Measurements from ENCODE around the gene SZT2. TPM values are rescaled to one million over a fixed set of nuclear protein-coding genes. Genes with fewer than 3 reads are reported as not detected.
A peak's percentile ranks its signal among the peaks of the same experiment; 100 is the strongest.

SZT2 gene
- total and polyA plus RNA-seq, 4 experiments from 2014 or later = 0.69 to 153 (median 72.1) TPM

- no peak for DNase-seq
- Mint-ChIP-seq H3K27me3 (no peaks in the 10 kb centered on the region), H3K4me1 (peaks cover 12 to 26% (median 18%) of the 10 kb centered on the region in 4 donors), H3K27ac (no peak overlapping the region), H3K36me3 (peaks cover 0 to 9% of the 10 kb centered on the region in 2 donors), H3K9me3 (no peaks in the 10 kb centered on the region), H3K4me3 (no peak overlapping the region)
- ChIA-PET POLR2A (ENCODE audit: partially characterized antibody) (interaction anchor here (0.9 kb wide), 1 partner anchor 41 kb away, joined by 3 read pairs; no protein-coding TSS in a partner anchor), CTCF (ENCODE audit: partially characterized antibody) (interaction anchor here (0.8 kb wide), 2 partner anchors 15 to 147 kb away, joined by 3 to 4 read pairs; partner anchors contain the start of gene CDC20)
- Histone ChIP-seq H3K4me3 (ENCODE audit: low read length in 2 of 2) (no peak overlapping the region), H3K4me1 (ENCODE audit: insufficient read depth, low read length) (peaks cover 7% of the 10 kb centered on the region), H3K9me3 (ENCODE audit: control insufficient read depth in 1 of 2, low read length in 2 of 2) (no peaks in the 10 kb centered on the region), H3K36me3 (ENCODE audit: insufficient read depth, low read length) (no peaks in the 10 kb centered on the region), H3K27me3 (ENCODE audit: insufficient read depth, low read length) (no peaks in the 10 kb centered on the region), H3K27ac (ENCODE audit: low read depth, low read length) (no peak overlapping the region)
- intact Hi-C loops (cut with micrococcal nuclease) = no loop called here
Measured at GRCh38 chr1:43373066-43373940, 16.4 kb upstream of the SZT2 start.

- H3K9me3 ChIP-seq (ENCODE audit: control insufficient read depth in 1 of 2, low read length in 2 of 2) = no peaks in the 10 kb centered on the region
- H3K4me3 Mint-ChIP-seq = no peak overlapping the region
- H3K36me3 Mint-ChIP-seq = peaks cover 0 to 25% of the 10 kb centered on the region in 2 donors
- H3K27me3 ChIP-seq (ENCODE audit: insufficient read depth, low read length) = no peaks in the 10 kb centered on the region
- no peaks in the 10 kb centered on the region for H3K27me3 Mint-ChIP-seq
- peaks cover 0 to 8% (median 4%) of the 10 kb centered on the region in 4 donors for H3K4me1 Mint-ChIP-seq
- H3K36me3 ChIP-seq (ENCODE audit: insufficient read depth, low read length) = no peaks in the 10 kb centered on the region
- no peak overlapping the region for H3K4me3 ChIP-seq (ENCODE audit: low read length in 2 of 2)
- peak overlapping the region in 4 of 7 donors; percentile 4 to 32 (median 17) for H3K27ac Mint-ChIP-seq
- DNase-seq = no peak
- POLR2A ChIA-PET (ENCODE audit: partially characterized antibody) = interaction anchor here (0.7 to 3.4 kb wide), 6 partner anchors 8 to 16 kb away, joined by 3 to 17 read pairs (median 4); partner anchors contain the start of genes ELOVL1, MED8 and SZT2
- CTCF ChIA-PET (ENCODE audit: partially characterized antibody) = no interaction called here
- no peaks in the 10 kb centered on the region for H3K9me3 Mint-ChIP-seq
- H3K27ac ChIP-seq (ENCODE audit: low read depth, low read length) = no peak overlapping the region
- H3K4me1 ChIP-seq (ENCODE audit: insufficient read depth, low read length) = no peaks in the 10 kb centered on the region
- intact Hi-C loops (cut with micrococcal nuclease) = no loop called here
Measured at GRCh38 chr1:43376723-43377235, 12.9 kb upstream of the SZT2 start.

GRCh38 chr1:43377831-43378230 lies 11.9 kb upstream of the SZT2 start:
- Mint-ChIP-seq H3K36me3 (peaks cover 7 to 29% of the 10 kb centered on the region in 2 donors), H3K9me3 (no peaks in the 10 kb centered on the region), H3K27ac (no peak overlapping the region), H3K27me3 (no peaks in the 10 kb centered on the region), H3K4me3 (no peak overlapping the region), H3K4me1 (peaks cover 0 to 10% (median 4%) of the 10 kb centered on the region in 4 donors)
- ChIA-PET POLR2A (ENCODE audit: partially characterized antibody) (interaction anchor here (1.6 to 3.4 kb wide), 3 partner anchors 10 to 11 kb away, joined by 4 to 17 read pairs (median 4); partner anchors contain the start of gene ELOVL1), CTCF (ENCODE audit: partially characterized antibody) (no interaction called here)
- Histone ChIP-seq H3K4me3 (ENCODE audit: low read length in 2 of 2) (no peak overlapping the region), H3K4me1 (ENCODE audit: insufficient read depth, low read length) (no peaks in the 10 kb centered on the region), H3K36me3 (ENCODE audit: insufficient read depth, low read length) (peaks cover 5% of the 10 kb centered on the region), H3K27ac (ENCODE audit: low read depth, low read length) (no peak overlapping the region), H3K27me3 (ENCODE audit: insufficient read depth, low read length) (no peaks in the 10 kb centered on the region), H3K9me3 (ENCODE audit: control insufficient read depth in 1 of 2, low read length in 2 of 2) (no peaks in the 10 kb centered on the region)
- DNase-seq = no peak
- intact Hi-C loops (cut with micrococcal nuclease) = no loop called here

GRCh38 chr1:43379476-43379875 lies 10.2 kb upstream of the SZT2 start:
- H3K27ac Mint-ChIP-seq = peak overlapping the region in 3 of 7 donors; percentile 33 to 77 (median 51)
- POLR2A ChIA-PET (ENCODE audit: partially characterized antibody) = interaction anchor here (1.6 to 3.4 kb wide), 3 partner anchors 9 to 11 kb away, joined by 4 to 17 read pairs (median 7); partner anchors contain the start of genes ELOVL1, MED8 and SZT2
- no peak overlapping the region for H3K4me3 Mint-ChIP-seq

GRCh38 chr1:43381612-43382011 lies 8.1 kb upstream of the SZT2 start:
- no peak overlapping the region for H3K4me3 Mint-ChIP-seq

More at GRCh38 chr1:43379476-43379875, 10.2 kb upstream of the SZT2 start:
- Mint-ChIP-seq H3K27me3 (no peaks in the 10 kb centered on the region), H3K9me3 (no peaks in the 10 kb centered on the region), H3K4me1 (peaks cover 0 to 10% (median 4%) of the 10 kb centered on the region in 4 donors), H3K36me3 (peaks cover 17 to 45% of the 10 kb centered on the region in 2 donors)
- H3K9me3 ChIP-seq (ENCODE audit: control insufficient read depth in 1 of 2, low read length in 2 of 2) = no peaks in the 10 kb centered on the region
- no peak for DNase-seq
- no peaks in the 10 kb centered on the region for H3K27me3 ChIP-seq (ENCODE audit: insufficient read depth, low read length)
- H3K27ac ChIP-seq (ENCODE audit: low read depth, low read length) = no peak overlapping the region
- H3K36me3 ChIP-seq (ENCODE audit: insufficient read depth, low read length) = peaks cover 22% of the 10 kb centered on the region
- H3K4me1 ChIP-seq (ENCODE audit: insufficient read depth, low read length) = no peaks in the 10 kb centered on the region
- H3K4me3 ChIP-seq (ENCODE audit: low read length in 2 of 2) = no peak overlapping the region
- intact Hi-C loops (cut with micrococcal nuclease) = no loop called here
- CTCF ChIA-PET (ENCODE audit: partially characterized antibody) = no interaction called here

GRCh38 chr1:43382027-43382779 lies 7.5 kb upstream of the SZT2 start:
- Histone ChIP-seq H3K36me3 (ENCODE audit: insufficient read depth, low read length) (peaks cover 49% of the 10 kb centered on the region), H3K9me3 (ENCODE audit: control insufficient read depth in 1 of 2, low read length in 2 of 2) (no peaks in the 10 kb centered on the region), H3K4me3 (ENCODE audit: low read length in 2 of 2) (no peak overlapping the region), H3K27me3 (ENCODE audit: insufficient read depth, low read length) (no peaks in the 10 kb centered on the region), H3K4me1 (ENCODE audit: insufficient read depth, low read length) (no peaks in the 10 kb centered on the region), H3K27ac (ENCODE audit: low read depth, low read length) (no peak overlapping the region)
- Mint-ChIP-seq H3K27ac (peak overlapping the region in 1 of 7 donors; percentile 4), H3K4me1 (peaks cover 0 to 9% (median 4%) of the 10 kb centered on the region in 4 donors), H3K9me3 (no peaks in the 10 kb centered on the region), H3K4me3 (no peak overlapping the region), H3K27me3 (no peaks in the 10 kb centered on the region), H3K36me3 (peaks cover 34 to 66% of the 10 kb centered on the region in 2 donors)
- intact Hi-C loops (cut with micrococcal nuclease) = no loop called here
- POLR2A ChIA-PET (ENCODE audit: partially characterized antibody) = interaction anchor here (0.6 to 1.9 kb wide), 3 partner anchors 8 to 24 kb away, joined by 3 to 11 read pairs (median 3); partner anchors contain the start of gene ELOVL1
- CTCF ChIA-PET (ENCODE audit: partially characterized antibody) = interaction anchor here (0.6 to 1.1 kb wide), 2 partner anchors 9 to 222 kb away, joined by 3 to 4 read pairs; no protein-coding TSS in a partner anchor
- no peak for DNase-seq

More at GRCh38 chr1:43381612-43382011, 8.1 kb upstream of the SZT2 start:
- H3K9me3 Mint-ChIP-seq = no peaks in the 10 kb centered on the region
- no peak for DNase-seq
- H3K36me3 Mint-ChIP-seq = peaks cover 30 to 60% of the 10 kb centered on the region in 2 donors
- ChIA-PET POLR2A (ENCODE audit: partially characterized antibody) (interaction anchor here (0.6 to 0.9 kb wide), 2 partner anchors 9 to 23 kb away, joined by 3 read pairs; no protein-coding TSS in a partner anchor), CTCF (ENCODE audit: partially characterized antibody) (interaction anchor here (0.6 to 1.1 kb wide), 2 partner anchors 10 to 221 kb away, joined by 3 to 4 read pairs; no protein-coding TSS in a partner anchor)
- Histone ChIP-seq H3K9me3 (ENCODE audit: control insufficient read depth in 1 of 2, low read length in 2 of 2) (no peaks in the 10 kb centered on the region), H3K27me3 (ENCODE audit: insufficient read depth, low read length) (no peaks in the 10 kb centered on the region), H3K4me1 (ENCODE audit: insufficient read depth, low read length) (no peaks in the 10 kb centered on the region), H3K27ac (ENCODE audit: low read depth, low read length) (no peak overlapping the region), H3K36me3 (ENCODE audit: insufficient read depth, low read length) (peaks cover 43% of the 10 kb centered on the region), H3K4me3 (ENCODE audit: low read length in 2 of 2) (no peak overlapping the region)
- no peaks in the 10 kb centered on the region for H3K27me3 Mint-ChIP-seq
- H3K27ac Mint-ChIP-seq = peak overlapping the region in 1 of 7 donors; percentile 19
- peaks cover 0 to 6% (median 3%) of the 10 kb centered on the region in 4 donors for H3K4me1 Mint-ChIP-seq
- intact Hi-C loops (cut with micrococcal nuclease) = no loop called here

Data from CD4-positive, alpha-beta memory T cell (primary cell).